ENCODE measurements around the gene FASTKD3. TPM values are rescaled to one million over a fixed set of nuclear protein-coding genes. Genes with fewer than 3 reads are reported as not detected.
A peak's percentile ranks its signal among the peaks of the same experiment; 100 is the strongest.

The FASTKD3 gene
- total RNA-seq, 2 experiments from 2014 or later, result 12.9 to 15.1 TPM

- TF ChIP-seq, protein P1, sequence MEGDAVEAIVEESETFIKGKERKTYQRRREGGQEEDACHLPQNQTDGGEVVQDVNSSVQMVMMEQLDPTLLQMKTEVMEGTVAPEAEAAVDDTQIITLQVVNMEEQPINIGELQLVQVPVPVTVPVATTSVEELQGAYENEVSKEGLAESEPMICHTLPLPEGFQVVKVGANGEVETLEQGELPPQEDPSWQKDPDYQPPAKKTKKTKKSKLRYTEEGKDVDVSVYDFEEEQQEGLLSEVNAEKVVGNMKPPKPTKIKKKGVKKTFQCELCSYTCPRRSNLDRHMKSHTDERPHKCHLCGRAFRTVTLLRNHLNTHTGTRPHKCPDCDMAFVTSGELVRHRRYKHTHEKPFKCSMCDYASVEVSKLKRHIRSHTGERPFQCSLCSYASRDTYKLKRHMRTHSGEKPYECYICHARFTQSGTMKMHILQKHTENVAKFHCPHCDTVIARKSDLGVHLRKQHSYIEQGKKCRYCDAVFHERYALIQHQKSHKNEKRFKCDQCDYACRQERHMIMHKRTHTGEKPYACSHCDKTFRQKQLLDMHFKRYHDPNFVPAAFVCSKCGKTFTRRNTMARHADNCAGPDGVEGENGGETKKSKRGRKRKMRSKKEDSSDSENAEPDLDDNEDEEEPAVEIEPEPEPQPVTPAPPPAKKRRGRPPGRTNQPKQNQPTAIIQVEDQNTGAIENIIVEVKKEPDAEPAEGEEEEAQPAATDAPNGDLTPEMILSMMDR (conservative IDR thresholded peaks at IDR 0.05; ENCODE audit: low read length), result 0 out of 2 replicates have a peak, but pooled peaks have one; percentile 23
- no peak for TF ChIP-seq EZH2phosphoT487 (IDR thresholded peaks at IDR 0.05; ENCODE audit: borderline replicate concordance, low read depth, low read length)
- no peak overlapping the region for H2AFZ ChIP-seq (ENCODE audit: low read length)
- H3K9me3 ChIP-seq (ENCODE audit: low read length), result no peaks in the 10 kb centered on the region
- no peak overlapping the region for H3K4me2 ChIP-seq (ENCODE audit: low read length)
- no peak overlapping the region for H3K27ac ChIP-seq (ENCODE audit: low read depth, low read length, poor library complexity, severe bottlenecking)
- H4K20me1 ChIP-seq (ENCODE audit: insufficient read depth, low read length), result no peaks in the 10 kb centered on the region
- no peaks in the 10 kb centered on the region for H3K9me2 ChIP-seq (ENCODE audit: insufficient read depth, low read length)
- CTCF ChIA-PET (ENCODE audit: unreplicated experiment), result no interaction called here
- POLR2A ChIA-PET, result no interaction called here
- intact Hi-C loops (cut with micrococcal nuclease; ENCODE audit: unreplicated experiment), result no loop called here
- DNase-seq (ENCODE audit: low spot score), result no peak
- BruUV-seq (replicated peaks), result no TSS peak
- no peaks in the 10 kb centered on the region for H3K79me2 ChIP-seq (ENCODE audit: insufficient read depth, low read depth, low read length)
- H3K4me3 ChIP-seq (ENCODE audit: low read depth, low read length, poor library complexity, severe bottlenecking), result no peak overlapping the region
- no peaks in the 10 kb centered on the region for H3K4me1 ChIP-seq (ENCODE audit: insufficient read depth, low read length, poor library complexity, severe bottlenecking)
- H3K36me3 ChIP-seq (ENCODE audit: insufficient read depth, low read length), result no peaks in the 10 kb centered on the region
Observed at GRCh38 chr5:7827610-7828009, 41.2 kb downstream of the FASTKD3 start.

GRCh38 chr5:7825630-7826029 lies 43.2 kb downstream of the FASTKD3 start:
- intact Hi-C loops (cut with micrococcal nuclease; ENCODE audit: unreplicated experiment), result no loop called here
- Histone ChIP-seq H3K36me3 (ENCODE audit: insufficient read depth, low read length) (no peaks in the 10 kb centered on the region), H3K79me2 (ENCODE audit: insufficient read depth, low read depth, low read length) (no peaks in the 10 kb centered on the region), H2AFZ (ENCODE audit: low read length) (no peak overlapping the region), H3K9me2 (ENCODE audit: insufficient read depth, low read length) (no peaks in the 10 kb centered on the region), H3K27ac (ENCODE audit: low read depth, low read length, poor library complexity, severe bottlenecking) (no peak overlapping the region), H4K20me1 (ENCODE audit: insufficient read depth, low read length) (no peaks in the 10 kb centered on the region), H3K9me3 (ENCODE audit: low read length) (no peaks in the 10 kb centered on the region), H3K4me1 (ENCODE audit: insufficient read depth, low read length, poor library complexity, severe bottlenecking) (no peaks in the 10 kb centered on the region), H3K4me2 (ENCODE audit: low read length) (no peak overlapping the region), H3K4me3 (ENCODE audit: low read depth, low read length, poor library complexity, severe bottlenecking) (no peak overlapping the region)
- POLR2A ChIA-PET, result no interaction called here
- CTCF ChIA-PET (ENCODE audit: unreplicated experiment), result no interaction called here
- TF ChIP-seq EZH2phosphoT487 (IDR thresholded peaks at IDR 0.05; ENCODE audit: borderline replicate concordance, low read depth, low read length), result no peak
- TF ChIP-seq, protein P1 (conservative IDR thresholded peaks at IDR 0.05; ENCODE audit: low read length), result no peak
- no TSS peak for BruUV-seq (replicated peaks)
- no peak for DNase-seq (ENCODE audit: low spot score)

- no peaks in the 10 kb centered on the region for H3K79me2 ChIP-seq (ENCODE audit: insufficient read depth, low read depth, low read length)
- DNase-seq (ENCODE audit: low spot score), result no peak
- no peaks in the 10 kb centered on the region for H4K20me1 ChIP-seq (ENCODE audit: insufficient read depth, low read length)
- CTCF ChIA-PET (ENCODE audit: unreplicated experiment), result no interaction called here
- POLR2A ChIA-PET, result no interaction called here
- no peak overlapping the region for H2AFZ ChIP-seq (ENCODE audit: low read length)
- H3K4me3 ChIP-seq (ENCODE audit: low read depth, low read length, poor library complexity, severe bottlenecking), result no peak overlapping the region
- TF ChIP-seq EZH2phosphoT487 (IDR thresholded peaks at IDR 0.05; ENCODE audit: borderline replicate concordance, low read depth, low read length), result no peak
- TF ChIP-seq, protein P1 (conservative IDR thresholded peaks at IDR 0.05; ENCODE audit: low read length), result no peak
- no peak overlapping the region for H3K27ac ChIP-seq (ENCODE audit: low read depth, low read length, poor library complexity, severe bottlenecking)
- H3K4me2 ChIP-seq (ENCODE audit: low read length), result no peak overlapping the region
- H3K9me3 ChIP-seq (ENCODE audit: low read length), result no peaks in the 10 kb centered on the region
- H3K9me2 ChIP-seq (ENCODE audit: insufficient read depth, low read length), result no peaks in the 10 kb centered on the region
- H3K36me3 ChIP-seq (ENCODE audit: insufficient read depth, low read length), result no peaks in the 10 kb centered on the region
- H3K4me1 ChIP-seq (ENCODE audit: insufficient read depth, low read length, poor library complexity, severe bottlenecking), result no peaks in the 10 kb centered on the region
- intact Hi-C loops (cut with micrococcal nuclease; ENCODE audit: unreplicated experiment), result no loop called here
- no TSS peak for BruUV-seq (replicated peaks)
Observed at GRCh38 chr5:7824995-7825394, 43.8 kb downstream of the FASTKD3 start.

Data from OCI-LY7 (cell line).